HG03442 (cell line): ENCODE measurements around the gene THAP2.
"Not testable (repeated sequence)": the region's sequence is repeated elsewhere in the genome, so short reads cannot be mapped to it uniquely, and the experiment has no call there.

Experiments used
- ATAC-seq: cut with Tn5 transposase; IDR thresholded peaks from one replicate; pipeline ENCODE4 v1.9.1; 2021; ENCODE audit warnings: mild to moderate bottlenecking, moderate library complexity; ENCODE audit not compliant: unreplicated experiment

THAP2 gene

GRCh38 chr12:71661977-71662530 is 2.0 kb upstream of the THAP2 start:
- ATAC-seq: no peak

- peak; percentile 22 for ATAC-seq
Observed at GRCh38 chr12:71662849-71663560, 1.1 kb upstream of the THAP2 start.

GRCh38 chr12:71664411-71665089 is 449 bp downstream of the THAP2 start:
- ATAC-seq: peak; percentile 10

GRCh38 chr12:71665090-71665463 is 976 bp downstream of the THAP2 start:
- ATAC-seq: no peak

- no peak for ATAC-seq
Observed at GRCh38 chr12:71666259-71666658, 2.2 kb downstream of the THAP2 start.

- no peak for ATAC-seq
Observed at GRCh38 chr12:71671311-71671710, 7.2 kb downstream of the THAP2 start.

- ATAC-seq: no peak
Observed at GRCh38 chr12:71671816-71672215, 7.7 kb downstream of the THAP2 start.

- no peak for ATAC-seq
Observed at GRCh38 chr12:71682466-71682865, 18.4 kb downstream of the THAP2 start.

- no peak for ATAC-seq
Observed at GRCh38 chr12:71683633-71684032, 19.5 kb downstream of the THAP2 start.

- ATAC-seq: no peak
Observed at GRCh38 chr12:71684081-71684480, 20.0 kb downstream of the THAP2 start.

GRCh38 chr12:71685312-71685906 is 21.3 kb downstream of the THAP2 start:
- no peak for ATAC-seq

- ATAC-seq: peak; percentile 86
Observed at GRCh38 chr12:71685914-71686657, 22.0 kb downstream of the THAP2 start, which contains the start of gene TMEM19. Gene TMEM19 (plus strand): TSS chr12:71686082. CDS start chr12:71686681, 599 bp downstream.

- ATAC-seq: no peak
Observed at GRCh38 chr12:71686658-71687025, 22.5 kb downstream of the THAP2 start.

GRCh38 chr12:71687172-71687571 is 23.1 kb downstream of the THAP2 start:
- ATAC-seq: not testable (repeated sequence)

- ATAC-seq: no peak
Observed at GRCh38 chr12:71688961-71689570, 25.0 kb downstream of the THAP2 start.

GRCh38 chr12:71691504-71692129 is 27.5 kb downstream of the THAP2 start:
- no peak for ATAC-seq

GRCh38 chr12:71693126-71693525 is 29.0 kb downstream of the THAP2 start:
- no peak for ATAC-seq

- ATAC-seq: peak; percentile 14
Observed at GRCh38 chr12:71693651-71694050, 29.6 kb downstream of the THAP2 start.

GRCh38 chr12:71694099-71694820 is 30.2 kb downstream of the THAP2 start:
- ATAC-seq: peak; percentile 86

GRCh38 chr12:71695782-71696181 is 31.7 kb downstream of the THAP2 start:
- ATAC-seq: no peak
